Activated CD4-positive, alpha-beta T cell treated with anti-CD3 and anti-CD28 coated beads for 36 hours (primary cell): ENCODE data around the gene EDA. TPM values are rescaled to one million over a fixed set of nuclear protein-coding genes. Genes with fewer than 3 reads are reported as not detected.

ENCODE experiments used
- ATAC-seq: fragments of 200-7000 bp; cut with Tn5 transposase; one replicate; pipeline ENCODE4 v1.10.0; 2021; ENCODE audit warnings: mild to moderate bottlenecking, moderate library complexity
- CTCF ChIA-PET: fragments of 350-600 bp; sonication (Branson Sonifier 250); formaldehyde crosslinking; loops from one replicate; lab custom pipeline; 2021; ENCODE audit warnings: antibody characterized with exemption; lab: Charles Lee
- POLR2A ChIA-PET: fragments of 350-600 bp; sonication (Branson Sonifier 250); formaldehyde crosslinking; loops from one replicate; lab custom pipeline; 2021; ENCODE audit warnings: antibody characterized with exemption, inconsistent platforms; lab: Charles Lee
- DNase-seq: peaks from one replicate; pipeline ENCODE4 v3.0.0-alpha.2; 2020
- H3K27ac Mint-ChIP-seq: one replicate; pipeline ENCODE4 v1.8.0; 2021; ENCODE audit warnings: mixed read lengths
- H3K27me3 Mint-ChIP-seq: one replicate; pipeline ENCODE4 v1.8.0; 2021; ENCODE audit warnings: mixed read lengths
- H3K36me3 Mint-ChIP-seq: one replicate; pipeline ENCODE4 v1.8.0; 2021; ENCODE audit warnings: low read depth, mixed read lengths
- H3K4me1 Mint-ChIP-seq: one replicate; pipeline ENCODE4 v1.8.0; 2021; ENCODE audit warnings: mixed read lengths
- H3K4me3 Mint-ChIP-seq: one replicate; pipeline ENCODE4 v1.8.0; 2021; ENCODE audit warnings: mild to moderate bottlenecking, moderate library complexity, mixed read lengths
- H3K9me3 Mint-ChIP-seq: one replicate; pipeline ENCODE4 v1.8.0; 2021; ENCODE audit warnings: low read depth, mixed read lengths
- intact Hi-C, 2 experiments: fragments of 100-400 bp; cut with DNase I in 1 of 2; cut with micrococcal nuclease in 1 of 2; formaldehyde crosslinking; loops; one replicate each; pipeline versions ENCODE4 v1.14.2 to v1.15.1; 2022 to 2024; cut with DNase I, micrococcal nuclease
- total RNA-seq, 2 experiments: library from RNA; stranded (reverse); gene quantifications; one replicate each; pipeline ENCODE4 v1.2.3, GENCODE V29; 2021

Gene EDA
- total RNA-seq, 2 experiments from 2014 or later = 0.73 to 1.1 TPM

GRCh38 chrX:69618803-69619202, 2.9 kb downstream of the EDA start:
- DNase-seq (peak; percentile 6), ATAC-seq (no peak)
- Mint-ChIP-seq H3K9me3 (no peaks in the 10 kb centered on the region), H3K4me1 (peaks cover 2% of the 10 kb centered on the region), H3K36me3 (no peaks in the 10 kb centered on the region), H3K4me3 (no peak overlapping the region), H3K27me3 (peaks cover 15% of the 10 kb centered on the region), H3K27ac (no peak overlapping the region)
- intact Hi-C loops = loop anchor here in 1 of 2 experiments (5.0 kb wide), 2 partner anchors 117 to 513 kb away; partner anchors contain the start of genes IGBP1 and NALF2
- POLR2A ChIA-PET = no interaction called here
- CTCF ChIA-PET = no interaction called here

GRCh38 chrX:69626129-69626528, 10.2 kb downstream of the EDA start:
- no peaks in the 10 kb centered on the region for H3K4me1 Mint-ChIP-seq
- intact Hi-C loops = no loop called here
- no peaks in the 10 kb centered on the region for H3K27me3 Mint-ChIP-seq
- no peak overlapping the region for H3K27ac Mint-ChIP-seq
- ChIA-PET CTCF (no interaction called here), POLR2A (no interaction called here)
- no peaks in the 10 kb centered on the region for H3K36me3 Mint-ChIP-seq
- DNase-seq (no peak), ATAC-seq (no peak)
- no peaks in the 10 kb centered on the region for H3K9me3 Mint-ChIP-seq
- no peak overlapping the region for H3K4me3 Mint-ChIP-seq

- Mint-ChIP-seq H3K36me3 (no peaks in the 10 kb centered on the region), H3K4me3 (no peak overlapping the region), H3K4me1 (no peaks in the 10 kb centered on the region), H3K27me3 (no peaks in the 10 kb centered on the region), H3K9me3 (no peaks in the 10 kb centered on the region), H3K27ac (no peak overlapping the region)
- intact Hi-C loops = no loop called here
- ATAC-seq (no peak), DNase-seq (no peak)
- ChIA-PET POLR2A (no interaction called here), CTCF (no interaction called here)
Observed at GRCh38 chrX:69627744-69628143, 11.8 kb downstream of the EDA start.

- Mint-ChIP-seq H3K4me3 (no peak overlapping the region), H3K27ac (no peak overlapping the region), H3K9me3 (no peaks in the 10 kb centered on the region), H3K36me3 (no peaks in the 10 kb centered on the region), H3K4me1 (no peaks in the 10 kb centered on the region), H3K27me3 (no peaks in the 10 kb centered on the region)
- intact Hi-C loops = no loop called here
- CTCF ChIA-PET = no interaction called here
- ATAC-seq = no peak
- no peak for DNase-seq
- POLR2A ChIA-PET = no interaction called here
Observed at GRCh38 chrX:69630147-69630546, 14.2 kb downstream of the EDA start.

GRCh38 chrX:69664693-69665092, 48.8 kb downstream of the EDA start:
- no peak overlapping the region for H3K4me3 Mint-ChIP-seq

GRCh38 chrX:69670001-69670555, 54.2 kb downstream of the EDA start:
- H3K9me3 Mint-ChIP-seq = peaks cover 11% of the 10 kb centered on the region
- DNase-seq (no peak), ATAC-seq (no peak)
- no peaks in the 10 kb centered on the region for H3K27me3 Mint-ChIP-seq
- no peak overlapping the region for H3K27ac Mint-ChIP-seq
- H3K4me3 Mint-ChIP-seq = no peak overlapping the region
- peaks cover 2% of the 10 kb centered on the region for H3K36me3 Mint-ChIP-seq
- intact Hi-C loops = no loop called here
- CTCF ChIA-PET = no interaction called here
- no peaks in the 10 kb centered on the region for H3K4me1 Mint-ChIP-seq
- POLR2A ChIA-PET = interaction anchor here (0.7 kb wide), 1 partner anchor 843 kb away, joined by 5 read pairs; no protein-coding TSS in a partner anchor

More at GRCh38 chrX:69664693-69665092, 48.8 kb downstream of the EDA start:
- DNase-seq (no peak), ATAC-seq (no peak)
- peaks cover 10% of the 10 kb centered on the region for H3K9me3 Mint-ChIP-seq
- ChIA-PET POLR2A (no interaction called here), CTCF (no interaction called here)
- H3K27ac Mint-ChIP-seq = no peak overlapping the region
- H3K36me3 Mint-ChIP-seq = no peaks in the 10 kb centered on the region
- no peaks in the 10 kb centered on the region for H3K4me1 Mint-ChIP-seq
- intact Hi-C loops = no loop called here
- H3K27me3 Mint-ChIP-seq = no peaks in the 10 kb centered on the region

- no peaks in the 10 kb centered on the region for H3K27me3 Mint-ChIP-seq
- peaks cover 2% of the 10 kb centered on the region for H3K36me3 Mint-ChIP-seq
- intact Hi-C loops = no loop called here
- H3K4me1 Mint-ChIP-seq = no peaks in the 10 kb centered on the region
- peaks cover 4% of the 10 kb centered on the region for H3K9me3 Mint-ChIP-seq
- ATAC-seq (no peak), DNase-seq (no peak)
- no peak overlapping the region for H3K27ac Mint-ChIP-seq
- H3K4me3 Mint-ChIP-seq = no peak overlapping the region
- CTCF ChIA-PET = no interaction called here
- POLR2A ChIA-PET = no interaction called here
Observed at GRCh38 chrX:69674891-69675290, 59.0 kb downstream of the EDA start.

- no peak overlapping the region for H3K4me3 Mint-ChIP-seq
- no peaks in the 10 kb centered on the region for H3K9me3 Mint-ChIP-seq
- POLR2A ChIA-PET = no interaction called here
- no peaks in the 10 kb centered on the region for H3K27me3 Mint-ChIP-seq
- no peaks in the 10 kb centered on the region for H3K4me1 Mint-ChIP-seq
- H3K27ac Mint-ChIP-seq = no peak overlapping the region
- DNase-seq = no peak
- intact Hi-C loops = no loop called here
- no peak for ATAC-seq
- no peaks in the 10 kb centered on the region for H3K36me3 Mint-ChIP-seq
- CTCF ChIA-PET = no interaction called here
Observed at GRCh38 chrX:69705818-69706217, 89.9 kb downstream of the EDA start.

- H3K36me3 Mint-ChIP-seq = no peaks in the 10 kb centered on the region
- intact Hi-C loops = no loop called here
- no peaks in the 10 kb centered on the region for H3K27me3 Mint-ChIP-seq
- no peak overlapping the region for H3K4me3 Mint-ChIP-seq
- DNase-seq (no peak), ATAC-seq (no peak)
- POLR2A ChIA-PET = no interaction called here
- CTCF ChIA-PET = no interaction called here
- H3K9me3 Mint-ChIP-seq = peaks cover 4% of the 10 kb centered on the region
- H3K4me1 Mint-ChIP-seq = no peaks in the 10 kb centered on the region
- no peak overlapping the region for H3K27ac Mint-ChIP-seq
Observed at GRCh38 chrX:69718102-69718501, 102.2 kb downstream of the EDA start.

- Mint-ChIP-seq H3K4me3 (no peak overlapping the region), H3K36me3 (no peaks in the 10 kb centered on the region), H3K4me1 (no peaks in the 10 kb centered on the region), H3K27ac (no peak overlapping the region), H3K27me3 (peaks cover 2% of the 10 kb centered on the region), H3K9me3 (peaks cover 2% of the 10 kb centered on the region)
- DNase-seq (no peak), ATAC-seq (no peak)
- intact Hi-C loops = no loop called here
- CTCF ChIA-PET = no interaction called here
- POLR2A ChIA-PET = no interaction called here
Observed at GRCh38 chrX:69724307-69724706, 108.4 kb downstream of the EDA start.

- peaks cover 10% of the 10 kb centered on the region for H3K9me3 Mint-ChIP-seq
- ChIA-PET CTCF (interaction anchor here (0.6 kb wide), 1 partner anchor 1714 kb away, joined by 3 read pairs; no protein-coding TSS in a partner anchor), POLR2A (no interaction called here)
- H3K27ac Mint-ChIP-seq = no peak overlapping the region
- ATAC-seq = no peak
- no peaks in the 10 kb centered on the region for H3K4me1 Mint-ChIP-seq
- no peaks in the 10 kb centered on the region for H3K36me3 Mint-ChIP-seq
- H3K4me3 Mint-ChIP-seq = no peak overlapping the region
- intact Hi-C loops = no loop called here
- DNase-seq = no peak
- no peaks in the 10 kb centered on the region for H3K27me3 Mint-ChIP-seq
Observed at GRCh38 chrX:69740317-69740716, 124.4 kb downstream of the EDA start.

GRCh38 chrX:69741721-69742120, 125.8 kb downstream of the EDA start:
- Mint-ChIP-seq H3K4me3 (no peak overlapping the region), H3K4me1 (no peaks in the 10 kb centered on the region), H3K36me3 (no peaks in the 10 kb centered on the region), H3K9me3 (peaks cover 10% of the 10 kb centered on the region), H3K27ac (no peak overlapping the region), H3K27me3 (no peaks in the 10 kb centered on the region)
- CTCF ChIA-PET = no interaction called here
- no peak for ATAC-seq
- POLR2A ChIA-PET = no interaction called here
- no peak for DNase-seq
- intact Hi-C loops = no loop called here
